GM21447 (cell line): Measurements from ENCODE around the gene MIB1.

ENCODE experiments used
- ATAC-seq: cut with Tn5 transposase; IDR thresholded peaks from one replicate; pipeline ENCODE4 v1.9.1; 2021; ENCODE audit not compliant: unreplicated experiment

The MIB1 gene

GRCh38 chr18:21868770-21869169 is 128.2 kb downstream of the MIB1 start:
- no peak for ATAC-seq

- no peak for ATAC-seq
Observed at GRCh38 chr18:21889570-21889969, 149.0 kb downstream of the MIB1 start.

- no peak for ATAC-seq
Observed at GRCh38 chr18:21894619-21895367, 154.2 kb downstream of the MIB1 start.

GRCh38 chr18:21896732-21897336 is 156.2 kb downstream of the MIB1 start:
- ATAC-seq = no peak

- peak; percentile 77 for ATAC-seq
Observed at GRCh38 chr18:21897811-21898210, 157.2 kb downstream of the MIB1 start.

GRCh38 chr18:21900605-21901352 is 160.2 kb downstream of the MIB1 start:
- ATAC-seq = no peak

- no peak for ATAC-seq
Observed at GRCh38 chr18:21901423-21901945, 160.9 kb downstream of the MIB1 start.

- ATAC-seq = no peak
Observed at GRCh38 chr18:21903709-21904108, 163.1 kb downstream of the MIB1 start.

- no peak for ATAC-seq
Observed at GRCh38 chr18:21904856-21905255, 164.3 kb downstream of the MIB1 start.

- ATAC-seq = no peak
Observed at GRCh38 chr18:21907451-21907850, 166.9 kb downstream of the MIB1 start.

- ATAC-seq = no peak
Observed at GRCh38 chr18:21908711-21909110, 168.1 kb downstream of the MIB1 start.

- ATAC-seq = no peak
Observed at GRCh38 chr18:21910906-21911305, 170.3 kb downstream of the MIB1 start.

- ATAC-seq = no peak
Observed at GRCh38 chr18:21911551-21911950, 171.0 kb downstream of the MIB1 start.

GRCh38 chr18:21912339-21913239 is 172.0 kb downstream of the MIB1 start:
- ATAC-seq = no peak

- no peak for ATAC-seq
Observed at GRCh38 chr18:21914739-21915319, 174.2 kb downstream of the MIB1 start.

- ATAC-seq = no peak
Observed at GRCh38 chr18:21915546-21915945, 175.0 kb downstream of the MIB1 start.

- ATAC-seq = no peak
Observed at GRCh38 chr18:21916594-21916993, 176.0 kb downstream of the MIB1 start.

- ATAC-seq = no peak
Observed at GRCh38 chr18:21918693-21919092, 178.1 kb downstream of the MIB1 start.
